Head of caudate nucleus (tissue), 42 donors: Measurements from ENCODE around the gene CAB39L.

Experiments used
- DNase-seq, 42 donors: peaks; one replicate each; pipeline versions ENCODE4 v3.0.0 to v3.0.0-alpha.2; 2020 to 2021; ENCODE audit warnings: mixed read lengths in 7 of 42
- intact Hi-C: fragments of 100-400 bp; cut with DNase I; formaldehyde crosslinking; loops from one replicate; pipeline ENCODE4 v1.15.0; 2022

The CAB39L gene

DNA sequence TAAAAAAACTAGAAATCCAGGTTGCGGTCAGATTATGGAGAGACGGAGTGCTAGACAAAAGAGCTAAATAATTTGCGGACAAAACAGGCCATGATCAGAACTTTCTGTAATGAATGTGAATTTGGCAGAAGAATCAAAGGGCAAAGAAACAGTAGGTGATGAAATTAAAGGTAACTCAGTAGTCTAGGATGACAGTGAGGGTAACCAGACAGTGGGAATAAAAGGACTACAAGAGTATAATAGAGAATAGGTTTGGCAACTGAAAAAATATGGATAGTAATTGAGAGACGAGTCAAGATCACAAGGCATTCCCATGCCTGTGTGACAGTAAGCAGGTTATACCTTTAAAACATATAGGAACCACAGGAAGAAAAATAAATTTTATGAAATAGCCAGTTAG, 35.9 kb downstream of the CAB39L start:
- no peak for DNase-seq
- intact Hi-C loops = no loop called here

GRCh38 chr13:49407068-49407467, 36.8 kb downstream of the CAB39L start:
- no peak for DNase-seq
- intact Hi-C loops = no loop called here

DNA sequence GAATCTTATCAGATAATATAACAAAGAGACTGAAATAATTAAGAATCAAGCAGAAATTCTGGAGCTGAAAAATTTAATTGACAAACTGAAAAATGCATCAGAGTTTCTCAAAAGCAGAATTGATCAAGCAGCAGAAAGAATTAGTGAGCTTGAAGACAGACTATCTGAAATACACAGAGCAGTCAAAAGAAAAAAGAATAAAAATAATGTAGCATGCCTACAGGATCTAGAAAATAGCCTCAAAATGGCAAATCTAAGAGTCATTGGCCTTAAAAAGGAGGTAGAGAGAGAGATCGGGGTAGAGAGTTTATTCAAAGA, 39.2 kb downstream of the CAB39L start:
- no peak for DNase-seq
- intact Hi-C loops = no loop called here

DNA sequence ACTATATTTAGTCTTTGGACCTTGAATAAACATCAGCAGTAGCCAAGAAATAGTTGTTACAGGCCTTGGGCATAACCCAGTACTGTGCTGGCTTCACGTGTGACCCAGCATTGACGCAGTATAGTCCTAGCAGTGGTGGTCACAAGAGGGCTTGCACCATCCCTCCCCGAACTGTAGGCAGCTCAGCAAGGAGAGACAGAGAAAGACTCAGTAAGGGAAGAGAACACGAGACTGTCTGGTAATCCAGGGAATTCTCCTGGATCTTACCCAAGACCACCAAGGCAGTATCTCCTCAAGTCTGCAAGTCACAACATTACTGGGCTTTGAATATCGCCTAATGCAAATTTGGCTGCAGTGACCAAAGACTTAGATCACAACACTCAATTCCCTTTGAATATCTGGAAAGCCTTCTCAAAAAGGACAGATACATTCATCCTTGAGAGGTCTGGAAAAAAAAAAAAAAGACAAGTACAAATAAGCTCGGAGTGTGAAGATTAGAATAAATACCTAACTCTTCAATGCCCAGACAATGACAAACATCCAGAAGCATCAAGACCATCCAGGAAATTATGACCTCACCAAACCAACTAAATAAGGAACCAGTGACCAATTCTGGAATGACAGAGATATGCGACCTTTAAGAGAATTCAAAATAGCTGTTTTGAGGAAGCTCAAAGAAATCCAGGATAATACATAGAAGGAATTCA, 39.7 kb downstream of the CAB39L start:
- intact Hi-C loops = no loop called here
- DNase-seq = no peak

GRCh38 chr13:49400755-49401659, 42.9 kb downstream of the CAB39L start:
- DNase-seq = peak in 15 of 42 donors; percentile 6 to 54 (median 15)
- intact Hi-C loops = no loop called here

- no peak for DNase-seq
- intact Hi-C loops = no loop called here
These were observed 43.9 kb downstream of the CAB39L start for GRCh38 chr13:49399801-49400472.

DNA sequence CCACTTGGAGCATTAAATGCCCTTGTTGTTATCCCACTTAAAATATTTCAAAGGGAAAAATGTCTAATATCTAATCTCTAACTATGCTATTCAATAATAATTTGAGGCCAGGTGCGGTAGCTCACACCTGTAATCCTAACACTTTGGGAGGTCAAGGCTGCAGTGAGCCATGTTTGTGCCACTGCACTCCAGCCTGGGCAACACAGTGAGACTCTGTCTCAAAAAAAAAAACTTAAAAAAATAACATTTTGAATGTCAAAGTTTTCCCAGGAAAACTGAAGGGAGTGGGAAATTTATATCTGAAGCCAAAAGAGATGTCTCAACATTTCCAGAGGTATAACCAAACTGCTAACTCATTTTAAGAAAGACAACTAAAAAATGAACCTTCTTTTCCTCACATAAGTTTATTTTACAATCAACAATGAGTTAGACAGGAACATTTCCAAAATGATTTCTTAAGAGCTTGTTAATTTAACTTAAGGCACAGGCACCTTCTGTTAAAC, 47.9 kb downstream of the CAB39L start:
- DNase-seq = no peak
- intact Hi-C loops = no loop called here

GRCh38 chr13:49395451-49395865, 48.4 kb downstream of the CAB39L start:
- DNase-seq = no peak
- intact Hi-C loops = no loop called here

DNA sequence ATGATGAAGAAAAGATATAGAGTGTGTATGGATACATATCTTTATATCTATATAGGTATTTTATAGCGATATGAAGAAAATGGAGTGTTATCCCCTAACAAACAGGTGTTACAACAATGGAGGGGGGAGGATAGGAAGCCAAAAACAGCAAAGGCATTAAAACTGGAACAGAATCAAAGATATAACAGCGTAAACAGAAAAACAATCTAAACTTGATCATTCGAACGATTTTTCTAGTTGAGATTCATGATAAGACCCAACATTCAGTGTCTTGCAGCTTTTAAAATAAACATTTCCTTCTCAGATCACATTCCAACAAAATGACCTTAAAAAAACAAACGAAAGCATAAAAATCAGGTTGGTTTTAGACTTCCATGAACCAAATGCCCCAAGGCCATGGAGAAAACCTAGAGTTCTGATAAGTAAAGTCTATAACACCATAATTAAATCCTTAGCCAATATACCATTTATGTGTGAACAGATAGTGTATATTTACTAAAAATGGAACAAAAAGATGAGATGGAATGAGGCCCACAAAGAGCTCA, 55.7 kb downstream of the CAB39L start:
- intact Hi-C loops = no loop called here
- DNase-seq = no peak

GRCh38 chr13:49386664-49387063, 57.2 kb downstream of the CAB39L start:
- no peak for DNase-seq
- intact Hi-C loops = no loop called here

- intact Hi-C loops = no loop called here
- DNase-seq = no peak
These were observed 67.7 kb downstream of the CAB39L start for GRCh38 chr13:49376121-49376520.

- no peak for DNase-seq
- intact Hi-C loops = no loop called here
These were observed 69.1 kb downstream of the CAB39L start for GRCh38 chr13:49374585-49375290.

DNA sequence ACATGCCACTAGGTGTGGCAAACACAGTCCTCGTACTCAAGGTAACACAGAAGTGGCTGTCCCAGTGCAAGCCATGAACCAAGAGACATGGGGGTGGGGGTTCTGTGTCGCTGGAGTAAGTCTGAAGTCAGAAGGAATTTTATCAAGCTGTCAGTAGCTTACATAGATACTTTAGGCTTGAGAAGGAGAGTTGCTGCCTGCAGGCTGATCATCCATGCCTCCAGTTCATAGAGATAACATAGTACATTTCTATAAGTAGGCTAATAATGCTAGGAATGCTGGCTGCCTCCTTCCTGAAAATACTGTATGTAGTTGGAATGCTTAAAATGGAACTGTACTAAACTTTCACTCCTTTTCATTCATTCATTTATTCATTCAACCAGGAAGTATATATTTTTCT, 70.1 kb downstream of the CAB39L start:
- DNase-seq = no peak
- intact Hi-C loops = no loop called here

DNA sequence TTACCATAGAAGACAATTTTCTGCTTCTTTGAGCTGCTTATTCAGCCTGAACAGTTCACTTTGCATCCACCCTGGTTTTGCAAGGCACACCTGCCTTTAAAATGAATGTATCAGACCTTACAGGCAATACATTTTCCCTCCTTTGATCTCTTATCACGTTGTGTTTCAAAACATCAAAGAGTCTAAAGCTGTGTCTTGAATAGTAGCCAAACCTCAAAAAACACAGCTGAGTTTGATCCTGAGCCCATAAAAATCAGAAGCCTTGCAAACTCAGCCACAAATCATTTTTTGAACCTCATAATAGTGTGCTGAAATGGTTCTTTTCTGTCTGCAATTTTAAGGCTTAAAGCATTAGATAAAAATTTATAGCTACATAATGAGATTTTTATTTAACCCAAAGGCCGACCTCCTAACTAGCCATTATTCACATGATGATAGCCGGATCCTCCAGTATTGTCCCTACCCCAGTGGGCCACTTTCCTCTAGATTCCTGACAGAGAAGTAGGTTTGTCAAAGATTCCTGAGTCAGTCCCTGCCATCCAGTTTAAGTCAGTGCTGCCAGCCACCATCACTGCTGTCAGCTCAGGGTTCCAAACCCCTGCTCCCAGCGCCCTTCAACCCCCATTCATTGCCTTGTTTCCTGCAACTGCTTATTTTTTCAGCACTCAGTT, 71.8 kb downstream of the CAB39L start:
- DNase-seq = no peak
- intact Hi-C loops = no loop called here

DNA sequence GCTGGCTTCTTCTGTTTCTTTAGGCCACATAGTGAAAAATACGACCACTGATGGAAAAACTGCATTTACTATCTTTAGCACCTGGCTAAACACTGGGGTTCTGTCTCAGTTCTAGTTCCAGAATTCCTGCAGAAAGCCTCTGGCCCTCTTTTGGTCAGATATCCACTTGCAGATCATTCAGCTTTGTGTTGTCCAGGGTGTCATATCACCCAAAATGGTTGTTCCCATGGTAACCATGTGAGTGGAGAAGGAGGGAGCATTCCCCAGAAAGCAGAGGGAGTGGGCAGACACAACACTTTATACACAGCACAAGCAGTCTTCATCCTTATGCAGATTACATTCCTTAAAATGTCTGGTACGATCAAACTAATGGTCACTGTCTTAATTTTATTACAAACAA, 73.5 kb downstream of the CAB39L start:
- intact Hi-C loops = no loop called here

DNA sequence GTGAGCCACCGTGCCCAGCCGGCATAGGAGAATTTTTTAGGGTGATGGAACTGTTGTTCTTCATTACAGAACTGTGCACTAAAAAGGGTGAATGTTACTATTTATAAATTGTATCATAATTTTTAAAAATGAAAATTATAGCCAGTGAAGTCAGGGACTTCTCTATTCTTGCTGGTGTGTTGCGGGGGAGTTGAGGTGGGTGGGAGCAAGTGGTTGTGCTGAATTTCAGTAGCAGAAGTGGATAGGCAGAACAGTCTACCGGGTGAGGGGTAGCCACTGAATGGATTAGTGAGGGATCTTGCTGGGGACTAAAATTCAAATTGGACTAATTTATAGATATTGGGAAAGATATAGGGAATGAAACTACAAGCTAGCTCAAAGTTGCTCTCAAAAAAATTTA, 74.0 kb downstream of the CAB39L start:
- intact Hi-C loops = no loop called here
- peak in 13 of 42 donors; percentile 5 to 64 (median 22) for DNase-seq

More for the DNA sequence above, 73.5 kb downstream of the CAB39L start:
- DNase-seq = peak in 1 of 42 donors; percentile 42

- intact Hi-C loops = no loop called here
These were observed 75.2 kb downstream of the CAB39L start for GRCh38 chr13:49368688-49369087.

GRCh38 chr13:49367640-49368422, 76.0 kb downstream of the CAB39L start:
- DNase-seq = peak in 6 of 42 donors; percentile 4 to 52 (median 26)
- intact Hi-C loops = no loop called here

More at GRCh38 chr13:49368688-49369087, 75.2 kb downstream of the CAB39L start:
- DNase-seq = no peak
